ENCODE data around the gene CCER1.

The CCER1 gene

GRCh38 chr12:90916516-90916915, 38.5 kb downstream of the CCER1 start:
- DNase-seq: no peak

DNA sequence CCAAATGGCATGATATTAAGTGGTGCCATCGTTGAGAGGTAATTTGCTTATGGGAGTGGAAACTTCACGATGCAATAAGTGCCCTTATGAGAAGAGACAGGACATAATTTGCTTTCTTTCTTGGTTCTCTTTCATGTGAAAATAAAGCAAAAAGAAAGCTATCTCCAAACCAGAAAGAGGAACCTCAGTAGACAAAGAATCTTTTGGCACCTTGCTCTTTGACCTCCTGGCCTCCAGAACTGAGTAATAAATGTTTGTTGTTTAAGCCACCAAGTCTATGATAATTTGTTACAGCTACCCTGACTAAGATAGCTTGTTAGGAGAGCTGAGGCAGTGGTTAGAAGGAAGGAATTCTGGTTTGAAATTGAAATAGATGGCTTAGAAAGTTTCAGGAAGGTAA, 39.6 kb downstream of the CCER1 start:
- no peak for DNase-seq

DNA sequence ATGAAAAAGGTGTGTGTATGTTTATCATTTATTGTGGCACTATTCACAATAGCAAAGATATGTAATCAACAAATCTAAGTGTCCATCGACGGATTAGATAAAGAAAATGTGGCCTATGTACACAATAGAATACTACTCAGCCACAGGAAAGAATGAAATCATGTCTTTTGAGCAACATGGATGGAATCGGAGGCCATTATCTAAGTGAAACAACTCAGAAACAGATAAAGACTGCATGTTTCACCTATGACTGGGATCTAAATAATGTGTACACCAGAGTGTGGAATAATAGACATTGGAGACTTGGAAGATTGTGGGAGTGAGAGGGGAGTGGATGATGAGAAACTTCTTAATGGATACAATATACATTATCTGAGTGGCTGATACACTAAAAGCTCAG, 44.0 kb downstream of the CCER1 start:
- no peak for DNase-seq

DNA sequence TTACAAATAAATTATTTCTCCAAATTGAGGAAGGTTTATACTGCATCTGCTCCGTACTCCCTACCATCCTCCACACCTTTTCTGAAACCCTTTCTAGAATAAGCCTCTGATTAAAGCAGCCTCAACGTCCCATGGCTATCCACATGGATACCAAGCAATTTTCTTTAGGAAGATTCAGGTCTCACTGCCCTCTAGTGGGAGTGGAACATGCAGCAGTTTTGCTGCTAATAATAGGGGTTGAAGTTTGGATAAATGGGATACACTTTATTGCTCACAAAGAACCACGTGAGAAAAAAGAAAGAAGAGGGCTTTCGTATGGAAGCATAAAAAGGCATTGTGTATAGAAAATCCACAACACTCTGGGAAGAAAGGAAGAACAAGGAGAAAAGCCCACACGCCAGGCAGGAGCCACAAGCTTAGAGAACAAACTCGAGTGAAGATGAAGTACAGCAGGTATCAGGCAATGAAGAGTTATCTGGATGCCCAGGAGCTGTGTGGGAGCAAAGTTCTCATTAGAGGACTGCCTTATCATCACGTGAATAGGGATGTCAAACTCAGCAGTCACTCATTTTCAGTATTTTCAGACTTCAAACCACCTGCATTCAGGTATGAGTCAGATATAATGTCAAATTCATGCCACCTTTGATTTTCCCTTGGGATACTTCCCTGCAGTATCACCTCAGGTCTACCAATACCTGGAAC, 45.8 kb downstream of the CCER1 start:
- DNase-seq: no peak

GRCh38 chr12:90908465-90908864, 46.5 kb downstream of the CCER1 start:
- DNase-seq: no peak

DNA sequence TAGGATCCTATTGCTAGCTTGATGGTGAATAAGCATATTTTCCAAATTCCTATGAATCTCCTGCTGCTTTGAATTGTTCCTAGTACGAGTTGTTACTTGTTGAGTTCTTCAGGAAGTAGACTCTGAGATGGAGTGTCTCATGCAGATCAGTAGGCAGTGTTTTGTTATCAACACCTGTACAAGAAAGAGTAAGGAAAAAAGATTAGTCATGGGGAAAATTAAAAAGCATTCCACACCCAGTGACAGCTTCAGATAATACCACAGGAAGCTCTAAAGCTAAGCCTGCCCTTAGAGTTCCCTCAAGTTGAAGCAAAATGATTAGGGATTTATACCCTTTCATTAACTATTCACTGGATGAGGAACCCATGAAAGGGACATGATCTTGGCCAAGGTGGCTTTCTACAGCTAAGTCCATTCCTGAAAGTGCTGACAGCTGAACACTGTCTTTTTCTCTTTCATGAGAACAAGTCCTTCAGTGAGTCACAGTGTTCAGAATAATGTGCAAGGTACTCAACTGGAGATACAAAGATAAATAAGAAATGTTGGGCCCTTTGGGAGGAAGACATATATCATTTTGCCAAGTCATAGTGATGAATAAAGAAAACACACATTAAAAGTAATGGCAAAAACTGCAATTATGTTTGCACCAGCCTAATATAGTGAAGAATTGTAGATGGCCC, 49.1 kb downstream of the CCER1 start:
- DNase-seq: no peak

GRCh38 chr12:90902596-90902995, 52.4 kb downstream of the CCER1 start:
- no peak for DNase-seq

Data from CD4-positive, alpha-beta T cell treated with Interleukin-12 subunit alpha and Interleukin-12 subunit beta, for 1 hour (primary cell).